Nephron (organoid): ENCODE measurements around the gene VSIG10L2.

ENCODE experiments used
- H3K27ac Mint-ChIP-seq, 3 experiments: 2 replicates each; pipeline ENCODE4 v1.8.0; 2020; ENCODE audit warnings: mixed read lengths in 3 of 3, mild to moderate bottlenecking in 2 of 3, moderate library complexity in 1 of 3
- H3K27me3 Mint-ChIP-seq: 2 replicates; pipeline ENCODE4 v1.8.0; 2021; ENCODE audit warnings: low read depth, mild to moderate bottlenecking, moderate library complexity, mixed read lengths
- H3K36me3 Mint-ChIP-seq: 2 replicates; pipeline ENCODE4 v1.8.0; 2020; ENCODE audit warnings: low read depth, mixed read lengths
- H3K4me1 Mint-ChIP-seq: 2 replicates; pipeline ENCODE4 v1.8.0; 2020; ENCODE audit warnings: mixed read lengths
- H3K4me3 Mint-ChIP-seq, 3 experiments: 2 replicates each; pipeline ENCODE4 v1.8.0; 2020; ENCODE audit warnings: mild to moderate bottlenecking in 3 of 3, mixed read lengths in 3 of 3, moderate library complexity in 2 of 3
- H3K9me3 Mint-ChIP-seq: 2 replicates; pipeline ENCODE4 v1.8.0; 2020; ENCODE audit warnings: mixed read lengths
- CTCF ChIP-seq, 3 experiments: fragments of 200-600 bp; sonication (generic); IDR thresholded peaks; one replicate each; pipeline ENCODE4 v1.5.0; 2021; ENCODE audit warnings: antibody characterized with exemption in 3 of 3; ENCODE audit not compliant: unreplicated experiment in 3 of 3

VSIG10L2 gene

GRCh38 chr11:125925804-125926203 lies 20.0 kb upstream of the VSIG10L2 start:
- TF ChIP-seq CTCF (IDR thresholded peaks at IDR 0.05; ENCODE audit: unreplicated experiment in 3 of 3), result no peak
- Mint-ChIP-seq H3K27ac (peak overlapping the region; percentile 31 to 73 (median 50)), H3K9me3 (no peaks in the 10 kb centered on the region), H3K4me1 (peaks cover 37% of the 10 kb centered on the region), H3K36me3 (no peaks in the 10 kb centered on the region), H3K4me3 (no peak overlapping the region), H3K27me3 (peaks cover 13% of the 10 kb centered on the region)

DNA sequence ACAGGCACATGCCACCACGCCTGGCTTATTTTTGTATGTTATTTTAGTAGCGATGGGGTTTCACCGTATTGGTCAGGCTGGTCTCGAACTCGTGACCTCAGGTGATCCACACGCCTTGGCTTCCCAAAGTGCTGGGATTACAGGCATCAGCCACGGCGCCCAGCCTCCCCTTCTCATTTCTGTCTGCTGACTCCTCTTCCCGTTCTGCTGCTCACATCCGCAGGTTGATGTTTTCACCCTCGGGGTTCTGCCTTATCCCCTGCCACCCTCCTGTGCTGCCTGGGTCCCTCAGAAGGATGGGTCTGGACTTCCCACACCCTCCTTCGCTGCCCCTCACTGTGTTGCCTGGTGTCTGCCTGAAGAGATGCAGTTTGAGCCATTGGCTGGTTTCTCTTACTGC lies 19.2 kb upstream of the VSIG10L2 start:
- H3K4me3 Mint-ChIP-seq, result no peak overlapping the region
- TF ChIP-seq CTCF (IDR thresholded peaks at IDR 0.05; ENCODE audit: unreplicated experiment in 3 of 3), result no peak
- H3K4me1 Mint-ChIP-seq, result peaks cover 44% of the 10 kb centered on the region
- peaks cover 13% of the 10 kb centered on the region for H3K27me3 Mint-ChIP-seq
- peak overlapping the region in 2 of 3 experiments; percentile 73 to 87 for H3K27ac Mint-ChIP-seq
- H3K9me3 Mint-ChIP-seq, result no peaks in the 10 kb centered on the region
- no peaks in the 10 kb centered on the region for H3K36me3 Mint-ChIP-seq

DNA sequence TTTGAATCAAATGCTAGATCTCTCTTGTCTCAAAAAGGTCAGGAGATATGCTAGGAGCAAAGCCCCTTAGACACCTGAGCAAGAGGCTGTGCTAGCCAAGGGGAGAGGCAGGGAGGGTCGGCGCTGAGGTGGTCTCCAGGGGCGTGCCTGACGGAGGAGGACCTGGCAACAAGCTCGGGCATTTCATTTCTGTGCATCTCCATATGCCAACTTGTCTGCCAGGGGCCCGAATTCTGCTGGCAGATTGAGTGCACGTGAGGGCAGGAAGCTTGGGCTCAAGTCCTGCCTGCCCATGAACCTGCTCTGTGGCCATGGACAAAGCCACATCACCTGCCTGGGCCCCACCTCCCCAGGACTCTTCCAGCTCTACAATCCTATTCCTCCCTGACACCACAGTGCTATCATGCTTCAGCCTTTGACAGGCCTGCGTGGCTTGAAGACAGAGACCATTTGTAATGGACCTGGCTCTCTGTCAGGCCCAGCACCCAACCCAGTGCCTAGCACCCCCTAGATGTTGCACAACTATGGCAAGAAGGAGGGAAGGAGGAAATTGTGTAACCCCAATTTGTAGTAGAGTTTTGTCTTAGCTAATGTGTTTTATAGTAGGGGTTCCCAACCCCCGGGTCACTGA lies 16.3 kb upstream of the VSIG10L2 start:
- no peak for TF ChIP-seq CTCF (IDR thresholded peaks at IDR 0.05; ENCODE audit: unreplicated experiment in 3 of 3)
- Mint-ChIP-seq H3K4me3 (no peak overlapping the region), H3K4me1 (peaks cover 54% of the 10 kb centered on the region), H3K27me3 (peaks cover 8% of the 10 kb centered on the region), H3K9me3 (no peaks in the 10 kb centered on the region), H3K36me3 (no peaks in the 10 kb centered on the region), H3K27ac (peak overlapping the region in 2 of 3 experiments; percentile 40 to 74)

GRCh38 chr11:125930076-125930450 lies 15.8 kb upstream of the VSIG10L2 start:
- peaks cover 8% of the 10 kb centered on the region for H3K27me3 Mint-ChIP-seq
- no peaks in the 10 kb centered on the region for H3K9me3 Mint-ChIP-seq
- H3K36me3 Mint-ChIP-seq, result no peaks in the 10 kb centered on the region
- H3K27ac Mint-ChIP-seq, result peak overlapping the region in 1 of 3 experiments; percentile 40
- no peak for TF ChIP-seq CTCF (IDR thresholded peaks at IDR 0.05; ENCODE audit: unreplicated experiment in 3 of 3)
- H3K4me1 Mint-ChIP-seq, result peaks cover 53% of the 10 kb centered on the region
- no peak overlapping the region for H3K4me3 Mint-ChIP-seq

DNA sequence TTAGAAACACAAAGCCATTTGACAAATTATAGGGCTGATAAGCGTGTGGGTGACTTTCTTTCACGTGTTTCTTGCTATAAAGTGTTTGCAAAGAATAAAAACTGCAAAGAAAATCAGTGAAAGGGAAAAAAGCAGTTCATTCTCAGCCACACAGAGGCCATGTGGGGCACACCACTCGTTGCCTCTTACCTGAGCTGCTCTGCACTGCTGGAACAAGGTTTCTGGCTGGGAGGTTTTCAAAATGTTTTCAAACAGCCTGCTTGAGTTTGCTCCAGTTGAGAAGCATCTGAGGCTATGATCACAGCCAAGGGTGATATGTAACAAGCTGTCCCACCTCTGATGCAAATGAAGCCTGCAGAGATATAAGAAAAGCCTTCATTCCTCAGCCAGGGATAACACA lies 14.7 kb upstream of the VSIG10L2 start:
- H3K4me3 Mint-ChIP-seq, result peak overlapping the region in 1 of 3 experiments; percentile 21
- H3K27me3 Mint-ChIP-seq, result peaks cover 8% of the 10 kb centered on the region
- no peak for TF ChIP-seq CTCF (IDR thresholded peaks at IDR 0.05; ENCODE audit: unreplicated experiment in 3 of 3)
- H3K9me3 Mint-ChIP-seq, result no peaks in the 10 kb centered on the region
- peak overlapping the region; percentile 70 to 96 (median 94) for H3K27ac Mint-ChIP-seq
- H3K36me3 Mint-ChIP-seq, result no peaks in the 10 kb centered on the region
- peaks cover 53% of the 10 kb centered on the region for H3K4me1 Mint-ChIP-seq

- Mint-ChIP-seq H3K9me3 (no peaks in the 10 kb centered on the region), H3K27ac (peak overlapping the region; percentile 70 to 96 (median 94)), H3K27me3 (peaks cover 8% of the 10 kb centered on the region), H3K4me1 (peaks cover 55% of the 10 kb centered on the region), H3K4me3 (no peak overlapping the region), H3K36me3 (no peaks in the 10 kb centered on the region)
- no peak for TF ChIP-seq CTCF (IDR thresholded peaks at IDR 0.05; ENCODE audit: unreplicated experiment in 3 of 3)
These were observed 14.2 kb upstream of the VSIG10L2 start for GRCh38 chr11:125931668-125932067.
